M059J (cell line): ENCODE results near the gene FAAP24. TPM values are rescaled to one million over a fixed set of nuclear protein-coding genes. Genes with fewer than 3 reads are reported as not detected.
"Not testable (repeated sequence)": the region's sequence is repeated elsewhere in the genome, so short reads cannot be mapped to it uniquely, and the experiment has no call there.

Experiments
- DNase-seq: peaks from one replicate; pipeline ENCODE4 v3.0.0-alpha.2; 2012; ENCODE audit warnings: low read depth
- total RNA-seq: library from RNA; depleted of rRNA; stranded (reverse); fragments of >200 nt; shearing (Covaris generic); gene quantifications from 2 replicates; pipeline ENCODE4 v1.2.3, GENCODE V29; 2014; rRNA removed

FAAP24 gene
- total RNA-seq, 1 experiment from 2014 or later = 12.1 TPM

- no peak for DNase-seq
Measured at GRCh38 chr19:32998722-32999121, 26.7 kb downstream of the FAAP24 start.

DNA sequence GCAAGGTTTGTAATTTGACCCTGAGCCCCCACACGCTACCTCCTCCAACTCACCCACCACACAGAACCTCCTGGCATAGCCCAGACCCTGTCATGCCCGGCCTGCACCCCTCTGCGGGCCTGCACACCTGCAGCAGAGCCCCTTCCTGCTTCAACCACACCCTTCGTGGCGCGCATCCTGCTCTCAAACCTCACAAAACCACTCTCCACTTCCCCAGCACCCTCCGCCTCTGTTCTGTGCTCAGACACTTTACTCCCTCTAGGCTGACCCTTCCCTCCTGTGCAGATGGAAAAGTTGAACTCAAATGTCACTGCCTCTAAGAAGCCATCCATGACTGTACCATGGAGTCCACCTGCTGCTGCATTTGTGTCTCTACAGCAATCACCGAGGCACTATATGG is 28.5 kb downstream of the FAAP24 start:
- no peak for DNase-seq

DNA sequence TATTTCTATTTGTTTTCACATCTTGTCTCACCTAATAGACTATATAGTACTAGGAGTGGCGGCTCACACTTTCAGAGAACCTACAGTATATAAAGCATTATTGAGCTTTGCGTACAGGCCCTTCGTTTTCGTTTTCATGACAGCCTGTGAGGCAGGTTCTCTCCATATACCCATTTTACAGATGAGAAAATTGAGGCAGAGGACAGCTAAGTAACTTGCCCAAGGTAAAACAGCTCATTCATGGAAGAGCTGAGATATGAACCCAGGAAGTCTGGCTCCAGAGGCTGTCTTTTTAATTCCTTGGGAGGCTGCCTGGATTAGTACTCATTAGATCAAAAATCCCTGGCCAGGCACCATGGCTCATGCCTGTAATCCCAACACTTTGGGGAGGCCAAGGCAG is 28.9 kb downstream of the FAAP24 start:
- no peak for DNase-seq

- not testable (repeated sequence) for DNase-seq
Measured at GRCh38 chr19:33002126-33002865, 30.3 kb downstream of the FAAP24 start.

DNA sequence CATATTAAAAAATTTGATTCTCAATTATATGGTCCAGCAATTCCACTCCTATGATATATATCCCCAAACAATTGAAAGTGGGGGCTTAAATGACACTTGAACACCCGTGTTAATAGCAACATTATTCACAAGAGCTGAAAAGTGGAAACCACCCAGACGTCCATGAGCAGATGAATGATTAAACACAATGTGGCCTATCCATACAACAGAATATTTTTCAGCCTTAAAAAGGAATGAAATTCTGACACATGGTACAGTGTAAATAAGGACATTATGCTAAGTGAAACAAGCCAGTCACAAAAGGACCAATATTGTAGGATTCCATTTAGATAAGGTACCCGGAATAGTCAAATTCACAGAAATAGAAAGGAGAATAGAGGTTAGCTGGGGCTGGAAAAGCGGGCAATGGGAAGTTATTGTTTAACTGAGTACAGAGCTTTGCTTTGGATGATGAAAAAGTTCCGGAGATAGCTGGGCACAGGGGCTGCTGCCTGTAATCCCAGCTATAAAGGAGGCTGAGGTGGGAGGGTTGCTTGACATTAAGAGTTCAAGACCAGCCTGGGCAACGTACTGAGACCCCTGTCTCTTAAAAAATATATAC is 31.5 kb downstream of the FAAP24 start:
- not testable (repeated sequence) for DNase-seq

DNA sequence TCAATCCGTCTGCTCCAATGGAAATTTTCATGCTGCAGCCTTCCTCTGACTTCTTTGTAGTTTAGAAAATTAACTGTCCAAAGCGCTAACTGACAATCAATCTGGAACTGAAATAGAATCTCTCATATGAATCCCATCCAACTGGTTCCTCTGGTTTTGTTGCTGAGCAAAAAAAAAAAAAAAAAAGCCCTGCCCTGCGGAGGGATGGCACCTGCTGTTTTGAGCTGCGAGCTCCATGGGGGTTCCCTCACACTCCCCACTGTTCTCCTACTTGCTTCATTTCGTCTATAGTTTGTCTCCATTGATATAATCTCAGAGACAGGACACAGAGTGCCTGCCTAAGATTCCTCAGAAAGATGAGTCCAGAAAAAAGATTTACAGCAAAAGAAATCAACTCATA is 33.4 kb downstream of the FAAP24 start:
- no peak for DNase-seq

DNA sequence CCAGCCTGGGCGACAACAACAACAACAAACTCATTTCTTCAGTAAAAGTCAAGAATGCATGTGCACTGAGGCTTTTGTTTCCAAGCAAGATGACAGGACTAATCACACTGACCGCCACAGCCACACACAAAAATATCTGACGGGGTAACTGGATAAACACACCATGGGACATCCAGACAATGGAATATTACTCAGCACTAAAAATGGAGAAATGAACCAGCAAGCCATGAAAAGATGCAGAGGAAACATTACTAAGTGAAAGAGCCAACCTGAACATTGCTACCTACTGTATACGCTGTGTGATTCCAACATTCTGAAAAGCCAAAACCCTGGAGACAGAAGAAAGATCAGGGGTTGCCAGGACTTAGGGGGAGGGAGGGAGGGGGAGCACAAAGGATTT is 36.7 kb downstream of the FAAP24 start:
- DNase-seq = no peak

DNA sequence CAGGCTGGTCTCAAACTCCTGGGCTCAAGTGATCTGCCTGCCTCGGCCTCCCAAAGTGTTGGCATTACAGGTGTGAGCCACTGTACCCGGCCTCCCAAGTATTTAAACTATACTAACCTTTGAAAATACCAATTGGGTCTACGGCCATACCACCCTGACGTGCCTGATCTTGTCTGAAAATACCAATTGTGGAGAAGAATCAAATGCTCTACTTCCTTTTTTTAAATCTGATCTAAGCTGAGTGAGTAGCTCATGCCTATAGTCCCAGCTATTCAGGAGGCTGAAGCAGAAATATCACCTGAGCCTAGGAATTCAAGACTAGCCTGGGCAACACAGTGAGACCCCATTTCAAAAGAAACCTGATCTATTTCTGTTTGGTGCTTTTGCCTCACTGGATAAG is 38.8 kb downstream of the FAAP24 start:
- DNase-seq = not testable (repeated sequence)

DNA sequence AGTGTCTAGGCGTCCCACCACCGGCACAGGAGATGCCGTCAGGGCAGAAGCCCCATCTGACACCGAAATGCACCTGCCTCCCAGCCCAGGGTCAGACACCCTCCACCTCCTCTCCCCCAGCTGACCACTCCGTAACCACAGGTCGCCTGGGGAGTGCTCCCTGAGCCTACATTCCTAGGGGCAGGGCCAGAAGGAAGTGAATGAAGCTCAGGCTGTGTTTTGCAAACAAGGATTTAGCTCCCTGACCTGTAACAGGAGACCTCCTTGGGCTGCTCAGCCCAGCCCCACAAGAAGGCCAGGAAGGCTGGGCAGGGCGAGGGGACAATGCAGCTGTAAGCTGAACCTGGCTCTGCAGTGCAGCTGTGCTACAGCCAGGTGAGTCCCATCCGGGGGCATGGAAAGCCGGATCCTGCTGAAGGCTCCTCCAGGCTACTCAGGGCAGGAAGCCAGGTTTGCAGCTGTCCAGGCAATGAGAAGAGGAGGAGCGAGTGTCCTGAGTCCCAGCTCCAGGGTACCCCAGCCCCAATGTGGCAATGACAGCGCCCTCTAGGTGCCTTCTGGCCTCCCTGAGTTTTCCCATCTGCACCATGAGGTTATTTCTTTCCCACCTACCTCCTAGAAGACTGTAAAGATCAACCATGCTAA is 50.6 kb downstream of the FAAP24 start:
- DNase-seq = no peak

- DNase-seq = peak; percentile 30
Measured at GRCh38 chr19:33024398-33024797, 52.4 kb downstream of the FAAP24 start.

- DNase-seq = not testable (repeated sequence)
Measured at GRCh38 chr19:33025468-33026238, 53.6 kb downstream of the FAAP24 start.

- DNase-seq = not testable (repeated sequence)
Measured at GRCh38 chr19:33026602-33027001, 54.6 kb downstream of the FAAP24 start.

Other genes starting within 250 kb of the FAAP24 start
- not detected in 2 replicates for gene SLC7A9, start 102.5 kb upstream of the FAAP24 start, total RNA-seq
- 20.7 and 36.2 TPM in 2 replicates for gene CEP89, start 284 bp upstream of the FAAP24 start, total RNA-seq
- 22.5 and 25.6 TPM in 2 replicates for gene RHPN2, start 92.6 kb downstream of the FAAP24 start, total RNA-seq
- 4.7 and 9.8 TPM in 2 replicates for gene GPATCH1, start 108.9 kb downstream of the FAAP24 start, total RNA-seq
- gene WDR88, start 159.9 kb downstream of the FAAP24 start, total RNA-seq = not detected in 2 replicates
- gene LRP3, start 222.1 kb downstream of the FAAP24 start, total RNA-seq = 2.0 and 2.1 TPM in 2 replicates